ENCODE measurements around the gene KMT2A. TPM values are rescaled to one million over a fixed set of nuclear protein-coding genes. Genes with fewer than 3 reads are reported as not detected.

The KMT2A gene
- total RNA-seq, 1 experiment from 2014 or later = 50.4 TPM

DNA sequence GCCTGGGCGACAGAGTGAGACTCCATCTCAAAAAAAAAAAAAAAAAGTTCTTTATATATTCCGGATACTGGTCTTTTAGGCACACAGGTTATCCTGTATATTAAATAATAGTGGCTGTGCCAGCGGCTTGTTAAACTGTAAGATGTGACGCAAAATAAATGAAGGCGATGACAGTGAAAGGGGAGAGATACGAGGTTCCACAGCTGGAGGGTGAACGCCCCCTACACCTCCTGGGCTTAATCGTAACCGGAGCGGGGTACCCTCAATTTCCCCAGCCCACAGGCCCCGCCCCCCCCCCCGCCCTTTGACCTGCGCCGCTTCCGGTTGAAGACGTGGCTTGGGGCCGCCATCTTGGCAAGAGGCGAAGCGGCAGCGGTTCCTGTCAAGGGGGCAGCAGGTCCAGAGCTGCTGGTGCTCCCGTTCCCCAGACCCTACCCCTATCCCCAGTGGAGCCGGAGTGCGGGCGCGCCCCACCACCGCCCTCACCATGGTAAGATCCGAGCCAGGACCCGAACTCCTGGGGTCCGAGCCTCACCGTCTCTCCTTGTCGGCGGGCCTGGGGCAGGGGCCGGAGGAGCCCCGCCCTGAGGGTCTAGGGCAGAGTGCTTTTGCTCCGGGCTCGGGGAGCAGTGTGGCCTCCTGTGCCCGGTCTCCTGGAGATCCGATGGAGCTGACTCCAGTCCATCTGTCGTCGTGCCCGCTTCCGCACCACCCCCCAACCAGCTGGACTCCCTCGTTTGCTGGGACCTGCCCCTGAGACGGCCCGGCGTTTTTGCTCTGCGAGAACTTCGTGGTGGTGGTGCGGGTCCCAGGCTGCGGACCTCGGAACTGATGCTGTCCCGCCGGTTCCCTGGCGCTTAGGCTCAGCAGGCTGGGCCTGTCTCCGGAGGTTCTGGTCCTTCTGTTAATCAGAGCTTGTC is 136.0 kb downstream of the KMT2A start, which contains the start of gene ARCN1 (continued):
- TF ChIP-seq TCF7L2 (IDR thresholded peaks at IDR 0.05; ENCODE audit: borderline replicate concordance, extremely low read depth, insufficient read depth, insufficient read length) (peak; percentile 45), YY1 (IDR thresholded peaks at IDR 0.05; ENCODE audit: extremely low read depth, insufficient replicate concordance, low read depth, low read length) (peak; percentile 95)
- TF ChIP-seq, protein P1, sequence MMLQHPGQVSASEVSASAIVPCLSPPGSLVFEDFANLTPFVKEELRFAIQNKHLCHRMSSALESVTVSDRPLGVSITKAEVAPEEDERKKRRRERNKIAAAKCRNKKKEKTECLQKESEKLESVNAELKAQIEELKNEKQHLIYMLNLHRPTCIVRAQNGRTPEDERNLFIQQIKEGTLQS (IDR thresholded peaks at IDR 0.05) = no peak

DNA sequence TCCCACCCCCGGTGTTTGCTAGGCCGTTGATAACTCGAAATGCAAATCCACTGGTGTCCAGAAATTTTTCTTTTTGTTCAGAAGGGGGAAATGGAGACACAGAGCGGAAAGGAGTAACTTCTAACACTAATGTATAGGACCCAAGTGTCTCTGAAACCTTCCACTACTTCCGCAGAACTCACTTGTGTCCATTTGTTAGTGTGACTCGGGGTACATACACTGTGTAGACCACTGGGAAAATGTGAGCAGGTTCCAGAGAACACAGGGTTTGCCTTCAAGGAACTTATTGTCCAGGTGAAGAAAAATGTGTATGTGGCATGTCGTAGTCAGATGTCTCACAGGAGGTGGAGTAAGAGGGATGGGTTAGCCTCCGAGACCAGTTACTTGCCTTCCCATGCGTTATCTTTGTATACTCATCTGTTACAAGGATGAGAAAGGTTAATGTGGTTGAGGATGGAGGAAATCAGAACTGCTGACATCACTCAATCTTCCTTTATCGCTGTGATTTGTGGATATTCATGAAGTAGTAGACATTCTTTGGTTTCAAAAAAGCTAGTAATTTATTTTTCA is 136.8 kb downstream of the KMT2A start:
- H3K9me2 ChIP-seq (ENCODE audit: insufficient read depth) = no peaks in the 10 kb centered on the region
- H3K4me1 ChIP-seq (ENCODE audit: control insufficient read depth in 1 of 2, insufficient read depth in 2 of 2, low read length in 2 of 2) = peaks cover 5 to 23% of the 10 kb centered on the region in 2 experiments
- H3K9me3 ChIP-seq (ENCODE audit: control insufficient read depth in 1 of 2, insufficient read depth in 1 of 2, low read depth in 1 of 2, low read length in 2 of 2) = no peaks in the 10 kb centered on the region
- CTCF ChIA-PET = interaction anchor here (1.3 kb wide), 1 partner anchor 22 kb away, joined by 4 read pairs; no protein-coding TSS in a partner anchor
- H3K4me2 ChIP-seq (ENCODE audit: low read length) = peak overlapping the region; percentile 82
- RAD21 ChIA-PET (ENCODE audit: low non-redundant PET in 1 of 2, low total read pairs in 2 of 2, uncharacterized antibody in 2 of 2, unreplicated experiment in 2 of 2) = no interaction called here
- no peak for TF ChIP-seq EGR1 (IDR thresholded peaks at IDR 0.05; ENCODE audit: low read depth)
- TF ChIP-seq, protein P2, sequence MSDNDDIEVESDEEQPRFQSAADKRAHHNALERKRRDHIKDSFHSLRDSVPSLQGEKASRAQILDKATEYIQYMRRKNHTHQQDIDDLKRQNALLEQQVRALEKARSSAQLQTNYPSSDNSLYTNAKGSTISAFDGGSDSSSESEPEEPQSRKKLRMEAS (IDR thresholded peaks at IDR 0.05) = no peak
- TF ChIP-seq CEBPB (IDR thresholded peaks at IDR 0.05; ENCODE audit: low read depth) = no peak
- TF ChIP-seq, protein P3, sequence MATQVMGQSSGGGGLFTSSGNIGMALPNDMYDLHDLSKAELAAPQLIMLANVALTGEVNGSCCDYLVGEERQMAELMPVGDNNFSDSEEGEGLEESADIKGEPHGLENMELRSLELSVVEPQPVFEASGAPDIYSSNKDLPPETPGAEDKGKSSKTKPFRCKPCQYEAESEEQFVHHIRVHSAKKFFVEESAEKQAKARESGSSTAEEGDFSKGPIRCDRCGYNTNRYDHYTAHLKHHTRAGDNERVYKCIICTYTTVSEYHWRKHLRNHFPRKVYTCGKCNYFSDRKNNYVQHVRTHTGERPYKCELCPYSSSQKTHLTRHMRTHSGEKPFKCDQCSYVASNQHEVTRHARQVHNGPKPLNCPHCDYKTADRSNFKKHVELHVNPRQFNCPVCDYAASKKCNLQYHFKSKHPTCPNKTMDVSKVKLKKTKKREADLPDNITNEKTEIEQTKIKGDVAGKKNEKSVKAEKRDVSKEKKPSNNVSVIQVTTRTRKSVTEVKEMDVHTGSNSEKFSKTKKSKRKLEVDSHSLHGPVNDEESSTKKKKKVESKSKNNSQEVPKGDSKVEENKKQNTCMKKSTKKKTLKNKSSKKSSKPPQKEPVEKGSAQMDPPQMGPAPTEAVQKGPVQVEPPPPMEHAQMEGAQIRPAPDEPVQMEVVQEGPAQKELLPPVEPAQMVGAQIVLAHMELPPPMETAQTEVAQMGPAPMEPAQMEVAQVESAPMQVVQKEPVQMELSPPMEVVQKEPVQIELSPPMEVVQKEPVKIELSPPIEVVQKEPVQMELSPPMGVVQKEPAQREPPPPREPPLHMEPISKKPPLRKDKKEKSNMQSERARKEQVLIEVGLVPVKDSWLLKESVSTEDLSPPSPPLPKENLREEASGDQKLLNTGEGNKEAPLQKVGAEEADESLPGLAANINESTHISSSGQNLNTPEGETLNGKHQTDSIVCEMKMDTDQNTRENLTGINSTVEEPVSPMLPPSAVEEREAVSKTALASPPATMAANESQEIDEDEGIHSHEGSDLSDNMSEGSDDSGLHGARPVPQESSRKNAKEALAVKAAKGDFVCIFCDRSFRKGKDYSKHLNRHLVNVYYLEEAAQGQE (IDR thresholded peaks at IDR 0.05; ENCODE audit: low read depth) = no peak
- TF ChIP-seq, protein P1 (IDR thresholded peaks at IDR 0.05) = no peak
- TF ChIP-seq SRF (IDR thresholded peaks at IDR 0.05; ENCODE audit: low read depth) = no peak
- peak; percentile 44; the same call in 1 of the 2 replicates for TF ChIP-seq SIN3A (IDR thresholded peaks at IDR 0.05; ENCODE audit: low read depth)
- no peaks in the 10 kb centered on the region for H3K36me3 ChIP-seq (ENCODE audit: control insufficient read depth in 1 of 2, insufficient read depth in 2 of 2, low read length in 2 of 2)
- BruUV-seq (replicated peaks) = no TSS peak
- H2AFZ ChIP-seq (ENCODE audit: low read depth, low read length, poor library complexity, severe bottlenecking) = no peak overlapping the region
- ATAC-seq (peak; percentile 41), DNase-seq (ENCODE audit: low read depth, low spot score) (peak; percentile 8)
- H4K20me1 ChIP-seq (ENCODE audit: insufficient read depth) = peaks cover 6% of the 10 kb centered on the region; the same call in 1 of the 2 replicates
- H3K27ac ChIP-seq (ENCODE audit: low read depth, low read length) = peak overlapping the region; percentile 94
- peak overlapping the region; percentile 97 to 99 for H3K4me3 ChIP-seq (replicated peaks in 1 of 2; ENCODE audit: low read depth in 1 of 2, low read length in 2 of 2)
- peak overlapping the region; percentile 97 for H3K9ac ChIP-seq (ENCODE audit: low read length)
- H3K79me2 ChIP-seq (ENCODE audit: insufficient read depth, low read length) = peaks cover 59% of the 10 kb centered on the region
- intact Hi-C loops (cut with micrococcal nuclease) = no loop called here
- POLR2A ChIA-PET = no interaction called here
- H3K27me3 ChIP-seq (ENCODE audit: insufficient read depth, low read length) = no peaks in the 10 kb centered on the region
